NCI-H1436 treated with DMSO at 0.1 percent for 48 hours (cell line): ENCODE data around the gene MMP15.
A peak's percentile ranks its signal among the peaks of the same experiment; 100 is the strongest.

Experiments
- DNase-seq: peaks from one replicate; lab custom pipeline; 2025; lab: John Stamatoyannopoulos, UW

The MMP15 gene

GRCh38 chr16:58019866-58020538 is 5.6 kb upstream of the MMP15 start:
- no peak for DNase-seq

- DNase-seq: no peak
Measured at GRCh38 chr16:58020628-58021521, 4.7 kb upstream of the MMP15 start.

GRCh38 chr16:58021661-58022551 is 3.6 kb upstream of the MMP15 start:
- DNase-seq: no peak

- no peak for DNase-seq
Measured at GRCh38 chr16:58022601-58023371, 2.8 kb upstream of the MMP15 start.

GRCh38 chr16:58024486-58025350 is 836 bp upstream of the MMP15 start:
- DNase-seq: no peak

- peak; percentile 13 for DNase-seq
Measured at GRCh38 chr16:58026139-58026704, 668 bp downstream of the MMP15 start.

- no peak for DNase-seq
Measured at GRCh38 chr16:58026705-58027160, 1.2 kb downstream of the MMP15 start.

- DNase-seq: no peak
Measured at GRCh38 chr16:58027161-58027915, 1.8 kb downstream of the MMP15 start.

- no peak for DNase-seq
Measured at GRCh38 chr16:58027916-58028455, 2.4 kb downstream of the MMP15 start.

- no peak for DNase-seq
Measured at GRCh38 chr16:58028541-58029070, 3.1 kb downstream of the MMP15 start.

- no peak for DNase-seq
Measured at GRCh38 chr16:58029410-58029809, 3.9 kb downstream of the MMP15 start.

- no peak for DNase-seq
Measured at GRCh38 chr16:58030136-58030840, 4.7 kb downstream of the MMP15 start.

GRCh38 chr16:58031016-58031800 is 5.7 kb downstream of the MMP15 start:
- DNase-seq: no peak

- no peak for DNase-seq
Measured at GRCh38 chr16:58032710-58033293, 7.2 kb downstream of the MMP15 start.

- DNase-seq: no peak
Measured at GRCh38 chr16:58034128-58034685, 8.7 kb downstream of the MMP15 start.

- no peak for DNase-seq
Measured at GRCh38 chr16:58034774-58035173, 9.2 kb downstream of the MMP15 start.
